Measurements from ENCODE around the gene TENM3.

DNA sequence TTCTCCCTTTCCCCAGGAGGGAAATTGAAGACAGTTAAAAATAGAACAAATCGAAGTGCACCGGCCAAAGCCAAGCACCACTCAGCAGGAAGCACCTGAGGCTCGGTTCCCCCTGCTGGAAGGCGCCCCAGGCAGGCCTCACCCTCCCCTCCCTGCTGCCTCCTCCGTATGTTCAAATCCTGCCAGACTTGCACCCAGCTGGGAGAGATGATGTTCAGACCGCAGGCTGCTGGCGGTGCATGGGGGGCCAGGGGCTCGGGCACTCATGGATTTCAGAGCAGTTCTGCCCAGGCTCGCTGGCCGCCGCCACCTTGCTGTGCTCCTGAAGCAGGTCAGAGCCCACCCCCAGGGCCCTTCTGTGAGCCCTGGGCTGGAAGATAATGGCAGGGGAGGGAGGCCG is 582.6 kb downstream of the TENM3 start:
- TF ChIP-seq, protein P1, sequence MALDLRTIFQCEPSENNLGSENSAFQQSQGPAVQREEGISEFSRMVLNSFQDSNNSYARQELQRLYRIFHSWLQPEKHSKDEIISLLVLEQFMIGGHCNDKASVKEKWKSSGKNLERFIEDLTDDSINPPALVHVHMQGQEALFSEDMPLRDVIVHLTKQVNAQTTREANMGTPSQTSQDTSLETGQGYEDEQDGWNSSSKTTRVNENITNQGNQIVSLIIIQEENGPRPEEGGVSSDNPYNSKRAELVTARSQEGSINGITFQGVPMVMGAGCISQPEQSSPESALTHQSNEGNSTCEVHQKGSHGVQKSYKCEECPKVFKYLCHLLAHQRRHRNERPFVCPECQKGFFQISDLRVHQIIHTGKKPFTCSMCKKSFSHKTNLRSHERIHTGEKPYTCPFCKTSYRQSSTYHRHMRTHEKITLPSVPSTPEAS (tag by site-specific recombination; IDR thresholded peaks at IDR 0.05) = no peak
- no peak for TF ChIP-seq ZFP3 (tag by site-specific recombination; IDR thresholded peaks at IDR 0.05; ENCODE audit: low read depth)
- no peak for TF ChIP-seq ZNF776 (tag by site-specific recombination; IDR thresholded peaks at IDR 0.05; ENCODE audit: borderline replicate concordance)
- no peak for TF ChIP-seq ZNF138 (tag by site-specific recombination; IDR thresholded peaks at IDR 0.05; ENCODE audit: borderline replicate concordance)
- no peak for TF ChIP-seq PRDM4 (tag by site-specific recombination; IDR thresholded peaks at IDR 0.05)
- TF ChIP-seq ZNF555 (tag by site-specific recombination; conservative IDR thresholded peaks at IDR 0.05) = no peak
- no peak for TF ChIP-seq YY1 (tag by site-specific recombination; IDR thresholded peaks at IDR 0.05)
- TF ChIP-seq ZNF560 (tag by site-specific recombination; IDR thresholded peaks at IDR 0.05; ENCODE audit: borderline replicate concordance) = no peak
- TF ChIP-seq, protein P2, sequence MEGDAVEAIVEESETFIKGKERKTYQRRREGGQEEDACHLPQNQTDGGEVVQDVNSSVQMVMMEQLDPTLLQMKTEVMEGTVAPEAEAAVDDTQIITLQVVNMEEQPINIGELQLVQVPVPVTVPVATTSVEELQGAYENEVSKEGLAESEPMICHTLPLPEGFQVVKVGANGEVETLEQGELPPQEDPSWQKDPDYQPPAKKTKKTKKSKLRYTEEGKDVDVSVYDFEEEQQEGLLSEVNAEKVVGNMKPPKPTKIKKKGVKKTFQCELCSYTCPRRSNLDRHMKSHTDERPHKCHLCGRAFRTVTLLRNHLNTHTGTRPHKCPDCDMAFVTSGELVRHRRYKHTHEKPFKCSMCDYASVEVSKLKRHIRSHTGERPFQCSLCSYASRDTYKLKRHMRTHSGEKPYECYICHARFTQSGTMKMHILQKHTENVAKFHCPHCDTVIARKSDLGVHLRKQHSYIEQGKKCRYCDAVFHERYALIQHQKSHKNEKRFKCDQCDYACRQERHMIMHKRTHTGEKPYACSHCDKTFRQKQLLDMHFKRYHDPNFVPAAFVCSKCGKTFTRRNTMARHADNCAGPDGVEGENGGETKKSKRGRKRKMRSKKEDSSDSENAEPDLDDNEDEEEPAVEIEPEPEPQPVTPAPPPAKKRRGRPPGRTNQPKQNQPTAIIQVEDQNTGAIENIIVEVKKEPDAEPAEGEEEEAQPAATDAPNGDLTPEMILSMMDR (tag by site-specific recombination; IDR thresholded peaks at IDR 0.05) = no peak
- TF ChIP-seq GLI4 (tag by site-specific recombination; IDR thresholded peaks at IDR 0.05) = no peak
- no peak for TF ChIP-seq ZNF830 (tag by site-specific recombination; IDR thresholded peaks at IDR 0.05; ENCODE audit: low read depth)
- no peak for TF ChIP-seq INSM2 (tag by site-specific recombination; IDR thresholded peaks at IDR 0.05)
- no peak for TF ChIP-seq ZNF16 (tag by site-specific recombination; IDR thresholded peaks at IDR 0.05; ENCODE audit: low read depth)
